K562 (cell line): Measurements from ENCODE around the gene HRG.

Experiments used
- CSDE1 ChIP-seq, 2 experiments: fragments of 450-650 bp; IDR thresholded peaks; 2 replicates each; pipeline ENCODE4 v1.6.1; 2016; ENCODE audit warnings: mild to moderate bottlenecking in 1 of 2
- CTBP1 ChIP-seq: fragments of 450-650 bp; IDR thresholded peaks from 2 replicates; pipeline ENCODE4 v1.6.1; 2016; ENCODE audit warnings: borderline replicate concordance
- KDM2B ChIP-seq: fragments of 250-450 bp; sonication (Bioruptor Pico); IDR thresholded peaks from 2 replicates; pipeline ENCODE4 v1.8.0; 2021; ENCODE audit warnings: mild to moderate bottlenecking, moderate library complexity
- MXI1 ChIP-seq: IDR thresholded peaks from 2 replicates; pipeline ENCODE4 v1.6.1; 2011; ENCODE audit warnings: low read depth, mild to moderate bottlenecking, improper control_type of control experiment, low read length
- NBN ChIP-seq: fragments of 450-650 bp; IDR thresholded peaks from 2 replicates; pipeline ENCODE4 v1.6.1; 2016; ENCODE audit warnings: low read depth, mild to moderate bottlenecking
- TAF15 ChIP-seq: fragments of 200-400 bp; formaldehyde crosslinking; IDR thresholded peaks from 2 replicates; pipeline ENCODE4 v1.6.1; 2017; ENCODE audit warnings: mild to moderate bottlenecking, low read depth, low read length, moderate library complexity
- ZNF644 ChIP-seq: fragments of 200-800 bp; sonication (Bioruptor generic); IDR thresholded peaks from 2 replicates; pipeline ENCODE4 v1.6.1; 2016; ENCODE audit warnings: low read depth, missing genetic modification characterization, missing compliant biosample characterization
- TF ChIP-seq, protein P1 (sequence below): sonication (generic); formaldehyde crosslinking; IDR thresholded peaks from 2 replicates; pipeline ENCODE4 v1.8.0; 2022; ENCODE audit warnings: mild to moderate bottlenecking, missing genetic modification reagents, borderline replicate concordance
- TF ChIP-seq, protein P2 (sequence below): fragments of 450-650 bp; formaldehyde crosslinking; IDR thresholded peaks from 2 replicates; pipeline ENCODE4 v1.4.0; 2022; ENCODE audit warnings: mild to moderate bottlenecking, moderate library complexity

DNA sequence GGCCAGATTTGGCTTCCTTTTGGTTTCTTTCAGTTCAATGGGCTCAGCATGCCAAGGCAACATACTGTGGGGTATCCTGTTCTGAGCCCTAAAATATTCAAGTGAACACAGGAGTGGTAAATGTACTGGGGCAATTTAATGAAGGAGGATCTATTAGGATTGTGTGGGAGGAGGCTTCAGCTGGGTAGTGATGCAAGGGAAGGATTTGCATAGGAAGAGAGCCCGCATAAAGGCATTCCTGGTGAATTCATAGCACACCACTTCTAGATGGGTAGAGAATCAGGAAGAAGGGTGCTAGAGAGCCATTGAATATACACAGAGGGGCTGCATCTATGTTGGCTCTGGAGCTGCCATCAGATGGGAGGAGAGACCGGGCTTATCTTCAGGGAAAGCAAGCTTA lies 30.7 kb downstream of the HRG start:
- TF ChIP-seq CTBP1 (no peak), NBN (no peak), CSDE1 (IDR thresholded peaks at IDR 0.05) (no peak), TAF15 (no peak), MXI1 (no peak), ZNF644 (no peak), KDM2B (CRISPR knock-in tag) (no peak)
- TF ChIP-seq, protein P1, sequence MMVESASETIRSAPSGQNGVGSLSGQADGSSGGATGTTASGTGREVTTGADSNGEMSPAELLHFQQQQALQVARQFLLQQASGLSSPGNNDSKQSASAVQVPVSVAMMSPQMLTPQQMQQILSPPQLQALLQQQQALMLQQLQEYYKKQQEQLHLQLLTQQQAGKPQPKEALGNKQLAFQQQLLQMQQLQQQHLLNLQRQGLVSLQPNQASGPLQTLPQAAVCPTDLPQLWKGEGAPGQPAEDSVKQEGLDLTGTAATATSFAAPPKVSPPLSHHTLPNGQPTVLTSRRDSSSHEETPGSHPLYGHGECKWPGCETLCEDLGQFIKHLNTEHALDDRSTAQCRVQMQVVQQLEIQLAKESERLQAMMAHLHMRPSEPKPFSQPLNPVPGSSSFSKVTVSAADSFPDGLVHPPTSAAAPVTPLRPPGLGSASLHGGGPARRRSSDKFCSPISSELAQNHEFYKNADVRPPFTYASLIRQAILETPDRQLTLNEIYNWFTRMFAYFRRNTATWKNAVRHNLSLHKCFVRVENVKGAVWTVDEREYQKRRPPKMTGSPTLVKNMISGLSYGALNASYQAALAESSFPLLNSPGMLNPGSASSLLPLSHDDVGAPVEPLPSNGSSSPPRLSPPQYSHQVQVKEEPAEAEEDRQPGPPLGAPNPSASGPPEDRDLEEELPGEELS (CRISPR knock-in tag) = no peak
- TF ChIP-seq, protein P2, sequence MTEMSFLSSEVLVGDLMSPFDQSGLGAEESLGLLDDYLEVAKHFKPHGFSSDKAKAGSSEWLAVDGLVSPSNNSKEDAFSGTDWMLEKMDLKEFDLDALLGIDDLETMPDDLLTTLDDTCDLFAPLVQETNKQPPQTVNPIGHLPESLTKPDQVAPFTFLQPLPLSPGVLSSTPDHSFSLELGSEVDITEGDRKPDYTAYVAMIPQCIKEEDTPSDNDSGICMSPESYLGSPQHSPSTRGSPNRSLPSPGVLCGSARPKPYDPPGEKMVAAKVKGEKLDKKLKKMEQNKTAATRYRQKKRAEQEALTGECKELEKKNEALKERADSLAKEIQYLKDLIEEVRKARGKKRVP (CRISPR knock-in tag) = no peak
